ENCODE measurements around the gene GPSM1.
A peak's percentile ranks its signal among the peaks of the same experiment; 100 is the strongest.

Gene GPSM1

DNA sequence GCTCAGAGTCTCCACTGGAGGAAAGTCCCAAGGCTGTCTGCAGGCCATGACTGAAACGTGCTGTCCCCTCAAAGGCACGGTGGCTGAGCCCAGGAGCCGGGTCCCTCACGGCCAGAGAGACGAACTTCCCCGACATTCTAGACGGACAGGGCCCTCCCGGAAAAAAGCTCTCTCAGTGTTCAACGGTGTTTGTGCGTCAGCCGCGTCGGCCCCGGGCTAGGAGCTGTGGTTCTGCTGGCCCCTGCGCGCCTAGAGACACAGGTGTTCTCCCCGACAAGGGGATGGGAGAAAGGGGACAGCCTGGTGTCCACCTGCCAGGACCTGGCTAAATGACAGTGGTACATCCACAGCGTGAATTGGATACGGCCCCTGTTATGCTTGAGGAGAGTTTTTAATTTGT is 5.8 kb upstream of the GPSM1 start:
- DNase-seq (ENCODE audit: insufficient read length, low spot score) (no peak), FAIRE-seq (no peak)
- TF ChIP-seq, protein P1, sequence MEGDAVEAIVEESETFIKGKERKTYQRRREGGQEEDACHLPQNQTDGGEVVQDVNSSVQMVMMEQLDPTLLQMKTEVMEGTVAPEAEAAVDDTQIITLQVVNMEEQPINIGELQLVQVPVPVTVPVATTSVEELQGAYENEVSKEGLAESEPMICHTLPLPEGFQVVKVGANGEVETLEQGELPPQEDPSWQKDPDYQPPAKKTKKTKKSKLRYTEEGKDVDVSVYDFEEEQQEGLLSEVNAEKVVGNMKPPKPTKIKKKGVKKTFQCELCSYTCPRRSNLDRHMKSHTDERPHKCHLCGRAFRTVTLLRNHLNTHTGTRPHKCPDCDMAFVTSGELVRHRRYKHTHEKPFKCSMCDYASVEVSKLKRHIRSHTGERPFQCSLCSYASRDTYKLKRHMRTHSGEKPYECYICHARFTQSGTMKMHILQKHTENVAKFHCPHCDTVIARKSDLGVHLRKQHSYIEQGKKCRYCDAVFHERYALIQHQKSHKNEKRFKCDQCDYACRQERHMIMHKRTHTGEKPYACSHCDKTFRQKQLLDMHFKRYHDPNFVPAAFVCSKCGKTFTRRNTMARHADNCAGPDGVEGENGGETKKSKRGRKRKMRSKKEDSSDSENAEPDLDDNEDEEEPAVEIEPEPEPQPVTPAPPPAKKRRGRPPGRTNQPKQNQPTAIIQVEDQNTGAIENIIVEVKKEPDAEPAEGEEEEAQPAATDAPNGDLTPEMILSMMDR (IDR thresholded peaks at IDR 0.05; ENCODE audit: insufficient read depth, missing control alignments): no peak

DNA sequence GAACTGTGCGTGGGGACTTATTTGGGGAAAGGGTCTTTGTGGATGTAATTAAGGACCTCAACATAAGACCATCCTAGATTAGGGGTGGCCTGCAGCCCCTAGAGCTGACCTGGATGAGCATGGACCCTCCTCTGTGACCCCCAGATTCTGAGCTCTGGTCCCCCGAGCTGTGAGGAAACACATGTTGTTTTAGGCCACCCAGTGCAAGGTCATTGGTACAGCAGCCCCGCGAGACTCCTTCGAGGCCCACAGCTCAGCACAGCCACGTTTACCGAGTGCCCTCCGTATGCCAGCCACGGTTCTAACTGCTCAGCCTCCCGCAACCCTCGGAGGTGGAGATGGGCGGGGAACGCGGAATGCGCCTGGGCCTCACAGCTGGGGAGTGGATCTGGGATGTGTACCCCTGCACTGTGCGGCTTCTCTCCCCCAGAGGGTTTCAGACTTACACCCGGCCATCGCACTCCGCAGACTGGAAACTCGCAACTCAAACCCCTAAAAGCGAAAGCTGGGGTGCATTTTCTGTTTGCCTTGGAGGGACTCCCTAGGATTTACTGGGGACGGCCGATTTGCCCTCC is 4.5 kb upstream of the GPSM1 start:
- TF ChIP-seq, protein P1 (IDR thresholded peaks at IDR 0.05; ENCODE audit: insufficient read depth, missing control alignments): no peak
- no peak for FAIRE-seq
- no peak for DNase-seq (ENCODE audit: insufficient read length, low spot score)

DNA sequence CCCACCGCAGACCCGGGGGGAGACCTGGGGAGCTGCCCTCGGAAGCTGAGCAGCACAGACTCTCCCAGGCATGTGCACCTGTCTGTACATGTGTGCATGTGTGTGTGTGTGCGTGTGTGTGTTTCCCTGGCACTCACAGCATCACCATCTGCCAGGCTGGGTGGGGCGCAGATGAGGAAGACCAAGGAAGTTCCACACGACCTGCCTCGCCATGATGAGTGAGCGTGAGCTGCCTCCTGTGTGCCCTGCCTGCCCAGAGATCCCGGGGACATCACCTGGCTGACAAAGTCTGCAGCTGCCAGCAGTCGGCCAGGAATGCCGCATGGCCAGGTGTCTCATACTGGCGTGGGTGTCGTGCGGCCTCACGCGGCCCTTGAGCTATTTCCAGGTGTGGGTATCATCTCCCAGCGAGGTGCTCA is 4.0 kb upstream of the GPSM1 start:
- FAIRE-seq: no peak
- TF ChIP-seq, protein P1 (IDR thresholded peaks at IDR 0.05; ENCODE audit: insufficient read depth, missing control alignments): no peak
- no peak for DNase-seq (ENCODE audit: insufficient read length, low spot score)

DNA sequence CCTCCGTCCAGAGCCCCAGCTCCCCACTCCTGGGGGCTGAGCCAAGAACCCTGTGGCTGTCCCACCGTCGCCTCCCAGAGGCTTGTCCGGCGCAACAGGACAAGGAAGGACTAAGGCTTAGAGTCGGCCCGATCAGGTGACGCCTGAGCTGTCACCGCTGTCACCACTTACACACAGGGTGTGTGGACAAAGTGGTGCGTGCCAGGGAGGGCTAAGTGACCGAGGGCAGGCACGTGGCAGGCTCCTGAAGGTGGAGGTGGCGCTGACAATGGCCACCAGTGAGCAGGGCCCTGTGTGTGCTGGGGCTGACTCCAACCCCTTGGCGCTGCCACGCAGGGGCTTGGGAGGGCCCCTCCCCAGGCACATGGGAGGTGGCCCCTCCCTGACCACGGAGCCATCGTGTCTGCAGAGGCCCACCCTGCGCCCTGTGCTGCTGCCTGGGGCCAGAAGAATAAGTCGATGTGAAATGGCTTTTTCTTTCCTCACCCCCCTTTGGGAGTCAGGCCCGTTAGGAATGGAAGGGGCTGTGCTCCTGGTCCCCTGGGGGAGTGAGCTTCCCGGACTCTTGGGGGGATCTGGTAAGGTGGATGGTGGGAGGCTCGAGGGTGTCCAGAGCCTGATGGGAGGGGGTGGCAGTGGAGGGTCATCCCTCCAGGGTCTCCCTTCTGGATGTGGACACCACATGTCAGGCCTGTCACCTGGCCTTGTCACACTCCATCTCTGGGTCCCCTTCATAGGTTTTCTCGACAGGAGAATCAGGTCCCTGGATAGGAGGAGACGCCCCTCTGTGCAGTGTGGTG is 2.6 kb upstream of the GPSM1 start:
- DNase-seq (ENCODE audit: insufficient read length, low spot score) (no peak), FAIRE-seq (no peak)
- TF ChIP-seq, protein P1 (IDR thresholded peaks at IDR 0.05; ENCODE audit: insufficient read depth, missing control alignments): peak; percentile 16

DNA sequence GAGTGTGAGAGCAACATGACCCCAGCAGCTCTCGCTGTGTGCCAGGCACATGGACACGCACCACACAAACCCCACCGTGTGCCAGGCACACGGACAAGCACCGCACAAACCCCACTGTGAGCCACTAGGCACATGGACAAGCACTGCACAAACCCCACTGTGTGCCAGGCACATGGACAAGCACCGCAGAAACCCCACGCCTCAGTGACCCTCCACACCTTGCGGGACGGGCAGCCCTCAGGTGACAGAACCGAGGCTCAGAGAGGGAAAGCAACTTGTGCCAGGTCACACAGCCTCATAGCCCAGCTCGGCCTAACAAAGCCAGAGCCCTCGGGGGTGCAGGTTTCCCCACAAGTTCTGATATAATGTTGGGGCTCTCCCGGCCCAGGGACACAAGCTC is 2.0 kb upstream of the GPSM1 start:
- FAIRE-seq (no peak), DNase-seq (ENCODE audit: insufficient read length, low spot score) (no peak)
- TF ChIP-seq, protein P1 (IDR thresholded peaks at IDR 0.05; ENCODE audit: insufficient read depth, missing control alignments): no peak

DNA sequence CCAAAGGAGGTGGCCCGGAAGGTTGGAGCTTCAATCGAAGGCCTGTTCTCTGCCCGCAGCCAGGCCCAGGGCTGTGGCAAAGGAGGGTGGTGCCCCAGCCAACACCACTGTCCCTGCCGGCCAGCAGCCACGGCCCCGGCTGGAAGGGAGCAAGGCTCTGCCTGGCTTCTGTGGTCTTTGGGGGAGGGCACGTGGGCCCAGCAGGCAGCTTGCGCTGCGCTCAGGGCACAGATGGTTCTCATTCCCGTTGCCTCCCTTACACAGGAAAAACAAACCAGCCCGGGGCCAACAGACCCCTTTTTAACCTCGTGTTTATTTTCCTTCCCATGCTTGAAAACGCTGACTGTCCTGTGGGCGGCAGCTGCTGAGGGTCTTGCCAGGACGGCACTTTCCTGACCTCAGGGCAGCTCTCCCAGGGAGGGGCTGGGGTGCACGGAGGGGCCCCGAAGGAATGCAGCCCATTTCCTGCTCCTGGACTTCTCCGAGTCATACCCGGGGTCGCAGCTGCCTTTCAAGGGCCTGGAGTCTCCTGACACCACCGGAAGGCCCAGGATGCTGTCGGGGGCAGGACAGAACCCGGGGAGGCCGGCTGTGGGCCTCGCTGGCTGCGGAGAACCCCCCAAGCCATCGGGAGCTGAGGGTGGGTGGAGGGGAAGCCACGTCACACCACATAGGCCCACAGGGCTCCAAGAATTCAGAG is 1.1 kb upstream of the GPSM1 start:
- DNase-seq (ENCODE audit: insufficient read length, low spot score) (no peak), FAIRE-seq (no peak)
- TF ChIP-seq, protein P1 (IDR thresholded peaks at IDR 0.05; ENCODE audit: insufficient read depth, missing control alignments): no peak
